MM.1S (cell line): ENCODE results near the gene CTNNA3.

ENCODE experiments used
- DNase-seq: peaks from one replicate; pipeline ENCODE4 v3.0.0-alpha.2; 2015
- H2AFZ ChIP-seq: fragments of 300-600 bp; sonication (generic); 2 replicates; pipeline ENCODE4 v1.6.0; 2016; ENCODE audit warnings: antibody characterized with exemption, low read length
- H3F3A ChIP-seq: fragments of 300-600 bp; sonication (generic); 2 replicates; pipeline ENCODE4 v1.6.1; 2016; ENCODE audit warnings: mild to moderate bottlenecking, antibody characterized with exemption, low read length, moderate library complexity, mixed read lengths; ENCODE audit not compliant: insufficient read depth
- H3K27ac ChIP-seq: fragments of 300-600 bp; sonication (generic); 2 replicates; pipeline ENCODE4 v1.5.1; 2016; ENCODE audit warnings: mild to moderate bottlenecking, low read length
- H3K27me3 ChIP-seq: fragments of 300-600 bp; sonication (generic); replicated peaks from 2 replicates; pipeline ENCODE4 v1.6.0; 2016; ENCODE audit warnings: low read length; ENCODE audit not compliant: insufficient read depth
- H3K36me3 ChIP-seq: fragments of 300-600 bp; sonication (generic); replicated peaks from 2 replicates; pipeline ENCODE4 v1.6.1; 2016; ENCODE audit warnings: mild to moderate bottlenecking, low read length, mixed read lengths; ENCODE audit not compliant: insufficient read depth
- H3K4me1 ChIP-seq: fragments of 300-600 bp; sonication (generic); 2 replicates; pipeline ENCODE4 v1.6.1; 2016; ENCODE audit warnings: low read length, mixed read lengths
- H3K4me2 ChIP-seq: fragments of 300-600 bp; sonication (generic); 2 replicates; pipeline ENCODE4 v1.6.0; 2016; ENCODE audit warnings: low read depth, low read length
- H3K4me3 ChIP-seq: fragments of 300-600 bp; sonication (generic); 2 replicates; pipeline ENCODE4 v1.5.1; 2016; ENCODE audit warnings: low read length, mixed read lengths
- H3K79me2 ChIP-seq: fragments of 300-600 bp; sonication (generic); 2 replicates; pipeline ENCODE4 v1.6.1; 2016; ENCODE audit warnings: mixed run types, low read length, mixed read lengths
- H3K9ac ChIP-seq: fragments of 300-600 bp; sonication (generic); 2 replicates; pipeline ENCODE4 v1.6.1; 2016; ENCODE audit warnings: low read length, mixed read lengths
- H3K9me2 ChIP-seq: fragments of 300-600 bp; sonication (generic); replicated peaks from 2 replicates; pipeline ENCODE4 v1.6.1; 2016; ENCODE audit warnings: mild to moderate bottlenecking, low read length, mixed read lengths; ENCODE audit not compliant: insufficient read depth
- H3K9me3 ChIP-seq: fragments of 300-600 bp; sonication (generic); replicated peaks from 2 replicates; pipeline ENCODE4 v1.6.1; 2016; ENCODE audit warnings: mild to moderate bottlenecking, low read length, mixed read lengths; ENCODE audit not compliant: insufficient read depth
- H4K20me1 ChIP-seq: fragments of 300-600 bp; sonication (generic); 2 replicates; pipeline ENCODE4 v1.6.1; 2016; ENCODE audit warnings: mild to moderate bottlenecking, low read length, moderate library complexity, mixed read lengths; ENCODE audit not compliant: insufficient read depth
- EZH2 ChIP-seq: fragments of 300-600 bp; sonication (generic); optimal IDR thresholded peaks from 2 replicates; pipeline ENCODE3; 2017; ENCODE audit warnings: low read depth, mild to moderate bottlenecking, antibody characterized with exemption, low read length, mixed read lengths
- EZH2phosphoT487 ChIP-seq: fragments of 300-600 bp; sonication (generic); IDR thresholded peaks from 2 replicates; pipeline ENCODE4 v1.6.1; 2018; ENCODE audit warnings: antibody characterized with exemption, low read length
- TF ChIP-seq, protein P1 (sequence below): fragments of 300-600 bp; sonication (generic); IDR thresholded peaks from 2 replicates; pipeline ENCODE4 v1.5.1; 2016; ENCODE audit warnings: antibody characterized with exemption, low read length, mixed read lengths

CTNNA3 gene

DNA sequence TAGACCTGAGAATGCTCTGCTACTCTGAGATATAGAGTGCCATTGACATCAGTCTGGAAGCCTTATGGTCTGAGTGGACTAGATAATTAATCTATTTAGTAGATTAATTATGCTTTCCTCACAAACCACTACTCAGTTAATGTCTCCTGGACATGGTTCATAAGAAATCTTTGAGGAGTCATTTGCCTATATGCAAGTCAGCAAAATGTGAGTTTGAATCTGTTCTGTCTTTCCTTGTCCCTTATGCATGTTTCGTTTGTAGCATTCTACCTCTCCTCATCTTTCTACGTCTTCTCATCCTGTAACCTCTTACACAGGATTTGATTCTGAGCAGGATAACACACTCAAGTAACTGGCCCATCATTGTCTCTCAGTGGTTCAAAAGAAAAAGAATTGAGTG is 1505.6 kb downstream of the CTNNA3 start:
- no peaks in the 10 kb centered on the region for H3K36me3 ChIP-seq
- H3K4me1 ChIP-seq, result no peaks in the 10 kb centered on the region
- H3K79me2 ChIP-seq, result no peaks in the 10 kb centered on the region
- H4K20me1 ChIP-seq, result no peaks in the 10 kb centered on the region
- H3K4me2 ChIP-seq, result no peak overlapping the region
- H3K9me2 ChIP-seq, result no peaks in the 10 kb centered on the region
- DNase-seq, result no peak
- H3K27ac ChIP-seq, result no peak overlapping the region
- no peaks in the 10 kb centered on the region for H3K27me3 ChIP-seq
- H3F3A ChIP-seq, result no peaks in the 10 kb centered on the region
- H3K4me3 ChIP-seq, result no peak overlapping the region
- H3K9me3 ChIP-seq, result no peaks in the 10 kb centered on the region
- H3K9ac ChIP-seq, result no peak overlapping the region
- TF ChIP-seq EZH2 (no peak), EZH2phosphoT487 (no peak)
- TF ChIP-seq, protein P1, sequence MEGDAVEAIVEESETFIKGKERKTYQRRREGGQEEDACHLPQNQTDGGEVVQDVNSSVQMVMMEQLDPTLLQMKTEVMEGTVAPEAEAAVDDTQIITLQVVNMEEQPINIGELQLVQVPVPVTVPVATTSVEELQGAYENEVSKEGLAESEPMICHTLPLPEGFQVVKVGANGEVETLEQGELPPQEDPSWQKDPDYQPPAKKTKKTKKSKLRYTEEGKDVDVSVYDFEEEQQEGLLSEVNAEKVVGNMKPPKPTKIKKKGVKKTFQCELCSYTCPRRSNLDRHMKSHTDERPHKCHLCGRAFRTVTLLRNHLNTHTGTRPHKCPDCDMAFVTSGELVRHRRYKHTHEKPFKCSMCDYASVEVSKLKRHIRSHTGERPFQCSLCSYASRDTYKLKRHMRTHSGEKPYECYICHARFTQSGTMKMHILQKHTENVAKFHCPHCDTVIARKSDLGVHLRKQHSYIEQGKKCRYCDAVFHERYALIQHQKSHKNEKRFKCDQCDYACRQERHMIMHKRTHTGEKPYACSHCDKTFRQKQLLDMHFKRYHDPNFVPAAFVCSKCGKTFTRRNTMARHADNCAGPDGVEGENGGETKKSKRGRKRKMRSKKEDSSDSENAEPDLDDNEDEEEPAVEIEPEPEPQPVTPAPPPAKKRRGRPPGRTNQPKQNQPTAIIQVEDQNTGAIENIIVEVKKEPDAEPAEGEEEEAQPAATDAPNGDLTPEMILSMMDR, result no peak
- no peak overlapping the region for H2AFZ ChIP-seq

DNA sequence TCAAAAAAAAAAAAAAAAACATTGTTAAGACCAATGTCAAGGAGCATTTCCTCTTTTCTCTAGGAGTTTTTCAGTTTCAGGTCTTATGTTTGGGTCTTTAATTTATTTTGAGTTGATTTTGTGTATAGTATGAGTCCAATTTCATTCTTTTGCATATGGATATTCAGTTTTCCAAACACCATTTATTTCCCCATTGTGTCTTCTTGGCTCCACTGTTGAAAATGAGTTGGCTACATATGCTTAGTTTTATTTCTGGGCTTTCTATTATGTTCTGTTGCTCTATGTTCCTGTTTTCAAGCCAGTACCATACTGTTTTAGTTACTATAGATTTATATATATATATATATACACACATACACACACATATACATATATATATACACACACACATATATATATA is 1506.7 kb downstream of the CTNNA3 start:
- DNase-seq, result no peak

DNA sequence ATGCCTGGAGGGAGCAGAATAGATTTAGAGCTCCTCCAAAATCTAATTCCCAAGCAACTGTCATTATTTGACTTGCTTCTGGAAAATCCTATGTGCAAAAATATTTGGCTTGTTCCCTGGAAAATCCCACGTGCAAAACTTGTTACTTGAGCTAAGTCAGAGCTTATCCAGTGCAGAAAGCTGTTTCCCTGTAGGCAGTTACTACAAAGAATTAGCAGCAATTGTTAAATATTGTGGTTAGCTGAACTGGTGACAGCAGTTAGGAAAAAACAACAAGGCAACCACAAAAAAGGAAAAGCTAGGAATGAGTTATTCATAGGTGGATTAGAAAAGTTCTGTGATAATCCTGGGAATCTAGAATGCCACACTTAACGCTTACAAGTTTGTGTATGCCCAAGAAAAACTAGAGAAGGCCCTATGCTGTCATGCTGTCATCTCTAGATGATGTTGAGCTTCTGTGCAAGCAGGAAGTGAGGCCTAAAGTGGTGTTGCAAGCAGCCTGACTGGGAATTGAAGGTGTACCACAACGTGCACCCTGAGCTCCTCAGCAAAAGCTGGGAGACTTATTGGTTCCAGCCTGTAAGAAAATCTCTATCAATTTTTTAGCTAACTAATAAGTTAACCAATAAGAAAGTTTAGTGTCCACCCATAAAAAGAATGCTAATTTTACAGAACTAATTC is 1508.8 kb downstream of the CTNNA3 start:
- Histone ChIP-seq H3K4me3 (no peak overlapping the region), H3K4me2 (no peak overlapping the region)

More for the DNA sequence above, 1506.7 kb downstream of the CTNNA3 start:
- Histone ChIP-seq H3K27me3 (no peaks in the 10 kb centered on the region), H3K79me2 (no peaks in the 10 kb centered on the region), H3F3A (no peaks in the 10 kb centered on the region), H4K20me1 (no peaks in the 10 kb centered on the region), H2AFZ (no peak overlapping the region), H3K9me3 (no peaks in the 10 kb centered on the region), H3K4me2 (no peak overlapping the region), H3K36me3 (no peaks in the 10 kb centered on the region), H3K27ac (no peak overlapping the region), H3K9ac (no peak overlapping the region), H3K9me2 (no peaks in the 10 kb centered on the region), H3K4me1 (no peaks in the 10 kb centered on the region), H3K4me3 (no peak overlapping the region)
- no peak for TF ChIP-seq EZH2phosphoT487
- TF ChIP-seq EZH2, result no peak
- TF ChIP-seq, protein P1, result no peak

More for the DNA sequence above, 1508.8 kb downstream of the CTNNA3 start:
- no peaks in the 10 kb centered on the region for H3K36me3 ChIP-seq
- H3K9ac ChIP-seq, result no peak overlapping the region
- no peaks in the 10 kb centered on the region for H4K20me1 ChIP-seq
- no peak overlapping the region for H2AFZ ChIP-seq
- H3K9me2 ChIP-seq, result no peaks in the 10 kb centered on the region
- H3K4me1 ChIP-seq, result no peaks in the 10 kb centered on the region
- H3K27me3 ChIP-seq, result no peaks in the 10 kb centered on the region
- no peaks in the 10 kb centered on the region for H3K79me2 ChIP-seq
- TF ChIP-seq, protein P1, result no peak
- TF ChIP-seq EZH2, result no peak
- TF ChIP-seq EZH2phosphoT487, result no peak
- no peak overlapping the region for H3K27ac ChIP-seq
- H3K9me3 ChIP-seq, result no peaks in the 10 kb centered on the region
- H3F3A ChIP-seq, result no peaks in the 10 kb centered on the region
- no peak for DNase-seq
